ENCODE results near the gene KIFC1.
"Not testable (repeated sequence)": the region's sequence is repeated elsewhere in the genome, so short reads cannot be mapped to it uniquely, and the experiment has no call there.

- not testable (repeated sequence) for TF ChIP-seq CTCF (IDR thresholded peaks at IDR 0.05); SIN3A (IDR thresholded peaks at IDR 0.05; ENCODE audit: borderline replicate concordance, insufficient read depth, low read depth, low read length); REST (IDR thresholded peaks at IDR 0.05; ENCODE audit: insufficient read depth in 1 of 2, low read depth in 2 of 2, low read length in 1 of 2)
Observed at GRCh38 chr6:33364475-33365205, 27.0 kb upstream of the KIFC1 start.
